Cerebellar cortex (tissue), 1 donor: ENCODE data around the gene NR5A2.

Experiments used
- DNase-seq: peaks from one replicate; pipeline ENCODE4 v3.0.0-alpha.2; 2015; ENCODE audit warnings: low spot score

Gene NR5A2

DNA sequence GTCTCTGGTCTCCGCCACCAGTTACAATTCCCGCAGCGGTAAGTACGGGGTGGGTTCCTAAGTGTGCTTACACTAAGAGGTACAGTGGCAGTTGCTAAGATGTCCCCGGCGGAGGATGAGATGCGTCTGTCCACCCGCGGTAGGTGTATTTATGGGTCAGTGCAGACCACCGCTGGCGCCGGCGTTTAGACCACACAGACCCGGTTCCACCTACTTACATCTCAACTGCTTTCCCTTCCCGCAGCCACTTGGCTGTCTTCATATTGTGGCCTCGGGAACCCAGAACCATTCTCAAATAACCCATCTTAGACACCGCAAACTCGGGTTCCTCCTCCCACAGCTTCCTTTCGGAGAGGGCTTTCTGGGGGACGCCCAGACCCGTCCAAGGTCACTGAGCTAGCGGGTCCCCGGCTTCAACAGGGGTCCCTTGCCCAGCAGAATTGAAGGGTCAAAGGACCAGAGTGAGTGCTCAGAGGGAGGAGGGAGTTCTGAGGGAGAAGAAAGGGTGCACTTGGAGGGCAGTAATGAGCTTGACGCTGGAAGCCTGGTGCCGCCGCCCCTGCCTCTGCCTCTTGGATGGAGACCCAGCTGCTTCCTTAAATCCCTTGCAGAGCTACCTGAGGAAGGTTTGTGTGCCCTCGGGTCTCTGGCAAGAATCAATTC is 8.6 kb downstream of the NR5A2 start:
- no peak for DNase-seq

- no peak for DNase-seq
These were observed 9.2 kb downstream of the NR5A2 start for GRCh38 chr1:200036619-200037270.

- no peak for DNase-seq
These were observed 10.0 kb downstream of the NR5A2 start for GRCh38 chr1:200037501-200037900.

DNA sequence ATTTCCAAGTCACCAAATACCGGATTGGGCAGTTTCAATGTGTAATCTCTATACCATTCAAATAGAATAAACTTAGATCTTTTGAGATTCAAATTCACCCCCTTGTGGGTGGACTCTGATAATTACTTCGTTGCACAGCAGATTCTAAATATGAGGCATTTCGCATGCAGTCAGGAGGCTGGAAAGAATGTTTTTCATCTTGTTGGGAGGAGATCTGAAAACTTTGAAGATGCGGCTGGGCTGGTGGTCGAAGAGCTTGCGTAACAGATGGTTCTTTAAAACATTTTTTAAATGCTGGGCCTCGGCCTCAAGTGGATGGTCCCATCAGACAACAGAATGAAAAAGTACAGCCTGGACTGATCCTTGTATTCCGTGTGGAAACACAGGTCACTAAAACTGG is 10.4 kb downstream of the NR5A2 start:
- no peak for DNase-seq

DNA sequence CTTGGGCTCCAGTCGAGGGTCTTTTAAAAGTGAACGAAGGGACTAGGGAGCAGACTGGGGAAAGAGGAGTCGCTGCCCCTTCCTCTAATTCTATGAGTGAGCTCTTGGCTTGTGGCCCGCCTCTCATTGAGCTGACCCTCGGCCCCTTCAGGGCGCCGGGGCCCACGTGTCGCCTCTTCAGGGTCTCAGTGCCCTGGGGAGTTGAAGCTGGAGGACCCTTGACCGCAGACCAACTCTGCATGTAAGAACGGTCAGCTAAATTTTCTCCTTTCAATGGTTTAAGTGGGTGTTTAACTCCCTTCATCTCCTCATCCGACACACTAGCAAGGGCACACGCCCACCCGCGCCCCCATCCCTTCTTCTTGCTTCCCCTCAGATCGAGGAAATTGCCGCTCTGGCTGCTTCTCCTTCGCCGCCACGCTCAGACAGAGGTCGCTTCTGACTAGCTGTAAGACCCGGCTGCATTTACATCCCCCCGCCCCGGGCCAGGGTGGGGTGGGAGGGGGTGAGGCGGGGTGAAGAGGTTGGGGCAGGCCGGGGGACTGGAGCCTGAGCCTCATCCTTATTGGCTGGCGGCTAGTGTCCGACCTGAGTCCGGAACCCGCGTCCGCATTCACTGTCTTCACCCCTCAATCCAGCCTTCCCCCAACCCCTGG is 10.9 kb downstream of the NR5A2 start:
- no peak for DNase-seq

DNA sequence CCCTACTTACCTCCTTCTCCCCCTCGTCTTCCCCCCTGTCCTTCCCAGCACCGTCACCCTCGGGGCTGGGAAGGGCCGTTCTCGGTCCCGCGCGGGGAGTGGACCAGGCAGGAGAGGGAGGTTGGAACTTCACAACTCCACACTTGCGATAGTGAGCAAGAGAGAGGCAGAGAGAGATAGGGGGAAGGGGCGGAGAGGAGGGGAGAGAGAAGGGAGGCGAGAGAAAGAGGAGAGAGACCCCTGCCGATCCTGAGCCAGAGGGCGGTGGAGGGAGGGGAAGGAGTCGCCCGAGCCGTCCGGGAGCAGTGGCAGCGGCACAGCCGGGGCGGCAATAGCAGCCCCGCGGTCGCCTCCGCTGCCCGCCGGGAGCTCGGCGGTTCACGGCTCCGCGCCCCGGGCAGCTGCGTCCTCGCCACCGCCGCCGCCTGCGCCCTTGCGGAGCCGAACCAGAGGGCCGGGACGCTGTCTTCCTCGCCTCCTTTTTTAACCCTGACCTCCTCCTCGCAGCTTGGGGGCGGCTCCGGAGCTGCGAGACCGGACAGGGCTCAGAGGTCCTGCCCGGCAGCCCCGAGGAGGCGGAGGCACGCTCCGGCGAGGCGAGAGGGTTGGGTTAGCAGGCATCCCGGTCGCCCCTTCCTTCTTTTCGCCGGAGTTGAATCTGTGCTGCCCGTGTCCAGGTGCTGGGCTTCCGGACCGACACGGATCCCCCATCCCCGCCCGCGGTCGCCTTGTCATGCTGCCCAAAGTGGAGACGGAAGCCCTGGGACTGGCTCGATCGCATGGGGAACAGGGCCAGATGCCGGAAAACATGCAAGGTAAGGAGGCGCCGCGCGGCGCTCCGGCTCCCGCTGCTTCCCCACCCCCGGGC is 11.7 kb downstream of the NR5A2 start:
- DNase-seq, result no peak

GRCh38 chr1:200039849-200040474 is 12.5 kb downstream of the NR5A2 start:
- no peak for DNase-seq

DNA sequence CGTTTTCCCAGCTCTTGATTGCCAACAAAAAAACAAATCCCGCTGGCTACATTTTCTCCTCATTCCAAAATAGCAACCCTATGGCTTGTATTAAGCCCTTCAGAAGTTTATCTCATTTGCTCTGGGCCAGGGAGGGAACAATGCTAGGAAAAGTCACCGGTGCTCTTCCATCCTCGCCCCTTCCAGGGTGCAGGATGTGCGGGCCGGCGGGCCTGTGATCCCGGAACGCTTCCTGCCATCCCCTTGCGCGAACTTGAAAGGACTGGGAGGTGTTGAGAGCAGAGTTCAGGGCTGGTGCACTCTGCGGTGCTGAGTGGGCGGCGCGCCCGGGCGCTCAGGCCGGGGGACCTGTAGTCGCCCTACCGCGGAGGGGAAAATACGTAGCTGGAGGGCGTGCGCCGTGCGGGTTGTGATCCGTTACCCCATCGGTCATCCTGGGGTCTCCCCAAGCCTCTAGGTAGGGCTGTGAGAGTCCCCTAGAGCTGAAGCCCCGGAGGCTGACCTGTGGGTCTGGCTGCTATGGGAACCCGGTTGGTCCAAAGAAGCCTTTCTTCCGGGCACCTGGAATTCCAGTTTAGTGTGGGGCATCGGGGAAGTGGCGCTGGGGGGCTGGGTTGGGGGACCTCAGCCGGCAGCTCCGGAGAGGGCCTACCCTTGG is 13.1 kb downstream of the NR5A2 start:
- DNase-seq, result no peak

DNA sequence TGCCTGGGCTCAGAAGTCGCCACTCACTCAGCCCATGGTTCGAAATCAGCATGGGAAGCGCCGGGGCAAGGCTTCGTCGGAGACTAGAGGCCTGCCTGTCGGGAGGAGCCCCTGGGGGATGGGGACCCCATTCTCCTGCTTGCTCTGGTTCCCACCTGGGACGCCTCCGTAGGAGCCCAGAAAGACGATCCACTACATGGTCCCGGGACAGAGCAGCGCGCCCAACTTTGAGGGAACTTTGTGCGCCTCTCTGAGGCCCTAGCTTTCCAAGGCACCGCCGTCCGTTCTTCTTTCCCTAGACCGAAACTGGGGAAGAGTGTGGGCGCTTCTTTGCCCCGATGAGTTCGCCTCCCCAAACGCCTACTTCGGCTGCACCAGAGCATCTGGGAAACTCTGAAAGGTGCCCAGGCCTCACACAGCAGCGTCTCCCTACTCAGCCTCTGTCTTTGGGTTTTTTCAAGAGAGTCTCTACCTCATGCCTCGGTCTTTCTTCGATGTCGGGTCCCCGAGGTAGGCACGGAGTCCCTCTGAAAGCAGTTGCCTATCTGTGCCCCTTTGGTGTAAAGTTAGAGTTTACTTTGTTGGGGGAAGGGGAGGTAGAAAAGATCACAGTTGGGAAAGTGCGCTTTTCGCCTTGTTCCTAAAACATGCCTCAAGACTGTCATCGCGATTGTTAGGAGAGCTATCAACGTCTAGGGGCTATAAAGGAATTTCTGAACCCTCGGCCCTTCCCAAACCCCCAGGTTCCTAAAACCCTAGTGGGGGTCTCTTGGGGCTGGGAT is 14.0 kb downstream of the NR5A2 start:
- no peak for DNase-seq

GRCh38 chr1:200042119-200042551 is 14.6 kb downstream of the NR5A2 start:
- no peak for DNase-seq

DNA sequence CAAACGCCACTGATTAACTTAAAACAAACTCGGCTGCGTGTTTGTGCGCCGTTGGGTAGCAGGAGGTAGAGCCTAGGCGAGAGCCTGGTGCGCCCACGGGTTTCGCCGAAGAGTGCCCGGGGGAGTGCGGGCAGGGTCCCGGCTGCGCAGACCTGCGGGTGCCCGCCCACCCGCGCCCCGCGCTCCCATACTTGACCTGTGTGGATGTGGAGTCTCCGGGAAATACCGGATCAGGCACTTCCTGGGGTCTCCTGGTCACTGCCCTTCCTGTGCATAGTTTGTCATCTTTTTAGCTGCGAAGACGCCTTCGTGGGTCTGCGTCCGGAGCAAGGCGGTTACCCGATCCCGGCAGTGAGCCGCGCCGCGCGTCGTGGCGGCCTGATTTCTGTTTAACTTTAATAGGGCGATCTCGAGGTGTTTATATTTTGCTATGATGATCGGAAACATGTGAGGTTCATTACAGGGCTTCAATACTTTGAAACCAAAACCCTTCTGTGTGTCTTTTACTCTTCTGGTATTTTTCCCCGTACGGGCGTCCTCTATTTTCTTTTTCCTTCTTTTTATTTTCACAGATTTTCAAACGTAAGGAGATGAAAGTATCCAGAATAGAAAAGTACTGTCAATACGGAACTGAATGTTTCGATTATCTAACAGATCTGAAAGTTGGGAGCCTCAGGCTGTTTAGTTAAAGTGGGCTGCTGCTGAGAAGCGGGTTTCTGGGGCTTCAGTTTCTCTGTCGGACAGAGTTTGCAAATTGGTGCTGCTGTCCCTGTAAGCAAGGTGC is 15.2 kb downstream of the NR5A2 start:
- DNase-seq, result no peak

DNA sequence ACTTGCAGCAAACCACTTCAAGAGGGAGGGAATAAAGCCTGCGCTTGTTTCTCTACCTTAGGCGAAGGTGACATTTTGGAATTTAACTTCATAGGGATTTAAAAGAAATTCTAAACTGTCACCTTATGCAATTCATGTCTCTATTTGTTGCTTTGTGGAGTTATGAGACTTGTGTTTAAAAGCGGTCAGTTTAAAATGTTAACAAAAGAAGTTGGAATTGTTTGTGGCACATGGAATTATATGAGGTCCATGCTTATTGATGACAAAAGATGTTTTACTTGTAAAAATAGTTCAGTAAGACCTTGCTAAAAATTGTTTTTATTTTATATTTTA is 15.8 kb downstream of the NR5A2 start:
- DNase-seq, result peak; percentile 1

DNA sequence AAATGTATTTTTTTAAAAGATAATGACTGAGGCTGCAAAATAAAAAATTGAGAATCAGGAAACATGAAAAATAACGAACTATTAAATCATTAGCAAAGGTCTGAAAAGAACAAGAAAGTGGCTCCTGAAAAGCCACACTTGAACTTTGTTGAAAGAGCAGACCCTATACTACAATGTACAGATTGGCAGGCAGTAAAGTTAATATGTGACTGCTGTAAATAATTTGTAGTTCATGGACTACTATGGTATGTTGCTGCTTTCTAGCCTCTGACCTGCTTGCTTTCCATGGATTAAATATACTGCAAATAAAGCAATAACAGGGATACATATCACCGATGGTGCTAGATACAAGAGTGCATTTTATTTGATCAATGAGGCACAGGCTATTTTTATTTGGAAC is 18.6 kb downstream of the NR5A2 start:
- DNase-seq, result no peak

GRCh38 chr1:200048244-200048643 is 20.7 kb downstream of the NR5A2 start:
- DNase-seq, result no peak

DNA sequence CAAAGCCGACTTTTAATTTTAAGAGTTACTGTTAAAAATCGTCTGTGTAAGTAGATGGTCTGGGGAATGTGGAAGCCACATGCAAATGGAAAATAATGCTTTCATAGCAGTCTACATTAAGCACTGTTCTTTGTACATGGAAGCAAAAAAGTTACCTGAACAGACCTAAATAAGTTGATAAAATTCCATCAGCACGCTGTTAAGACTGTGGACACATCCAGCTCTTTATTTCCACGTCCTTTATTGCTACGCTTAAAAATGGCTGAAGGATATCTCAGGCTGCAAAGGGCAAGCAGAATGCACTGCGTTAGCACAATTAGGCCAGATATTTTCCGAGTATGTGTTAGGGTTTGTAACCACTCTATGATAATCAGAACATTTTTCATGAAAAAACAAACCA is 22.3 kb downstream of the NR5A2 start:
- no peak for DNase-seq

GRCh38 chr1:200051620-200052019 is 24.1 kb downstream of the NR5A2 start:
- DNase-seq, result no peak

- DNase-seq, result no peak
These were observed 25.6 kb downstream of the NR5A2 start for GRCh38 chr1:200053091-200053490.

DNA sequence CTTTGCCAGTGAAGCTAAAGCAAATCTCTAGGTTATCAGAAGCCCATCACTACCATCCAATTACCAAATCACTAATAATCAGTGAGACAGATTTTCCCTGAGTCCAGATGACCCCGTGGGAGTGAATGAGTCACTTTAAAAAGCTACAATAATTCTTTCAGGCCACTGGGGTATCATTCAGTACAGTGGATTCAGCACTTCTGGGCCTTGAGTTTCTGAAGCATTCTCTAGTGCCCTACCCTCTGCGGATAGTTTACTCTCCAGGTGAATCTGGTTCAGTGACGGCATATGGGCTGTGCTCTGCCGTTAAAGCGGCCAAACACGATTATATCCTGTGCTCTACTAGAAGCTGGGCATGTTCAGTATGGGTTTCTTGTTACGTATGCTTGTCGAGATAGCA is 26.1 kb downstream of the NR5A2 start:
- DNase-seq, result no peak

DNA sequence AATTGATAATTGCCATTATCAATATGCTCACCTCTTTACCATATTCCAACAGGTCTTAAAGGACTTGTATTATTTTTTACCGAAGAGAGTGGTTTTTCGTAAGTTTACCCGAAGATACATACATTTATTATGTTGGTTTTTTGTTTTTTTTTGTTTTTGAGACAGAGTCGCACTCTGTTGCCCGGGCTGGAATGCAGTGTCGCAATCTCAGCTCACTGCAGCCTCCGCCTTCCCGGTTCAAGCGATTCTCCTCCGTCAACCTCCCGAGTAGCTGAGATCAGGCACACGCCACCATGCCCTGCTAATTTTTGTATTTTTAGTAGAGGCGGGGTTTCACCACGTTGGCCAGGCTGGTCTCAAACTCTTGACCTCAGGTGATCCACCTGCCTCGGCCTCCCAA is 30.8 kb downstream of the NR5A2 start:
- no peak for DNase-seq

GRCh38 chr1:200062143-200062542 is 34.6 kb downstream of the NR5A2 start:
- no peak for DNase-seq
